Chondrocyte (in vitro differentiated cells): Measurements from ENCODE around the gene KIF3C. TPM values are rescaled to one million over a fixed set of nuclear protein-coding genes. Genes with fewer than 3 reads are reported as not detected.

Experiments
- DNase-seq: peaks from one replicate; pipeline ENCODE4 v3.0.0; 2021; ENCODE audit warnings: mixed read lengths, low spot score
- H3K27ac Mint-ChIP-seq: one replicate; pipeline ENCODE4 v1.8.0; 2021; ENCODE audit warnings: mild to moderate bottlenecking, moderate library complexity, mixed read lengths; ENCODE audit not compliant: unreplicated experiment
- H3K27me3 Mint-ChIP-seq: 2 replicates; pipeline ENCODE4 v1.8.0; 2021; ENCODE audit warnings: low read depth, mixed read lengths
- H3K36me3 Mint-ChIP-seq: 2 replicates; pipeline ENCODE4 v1.8.0; 2021; ENCODE audit warnings: low read depth, mixed read lengths
- H3K4me1 Mint-ChIP-seq: 2 replicates; pipeline ENCODE4 v1.8.0; 2021; ENCODE audit warnings: low read depth, mild to moderate bottlenecking, mixed read lengths
- H3K4me3 Mint-ChIP-seq: one replicate; pipeline ENCODE4 v1.8.0; 2021; ENCODE audit warnings: mild to moderate bottlenecking, moderate library complexity, mixed read lengths; ENCODE audit not compliant: unreplicated experiment
- H3K9me3 Mint-ChIP-seq: 2 replicates; pipeline ENCODE4 v1.8.0; 2021; ENCODE audit warnings: low read depth, mixed read lengths
- CTCF ChIP-seq: fragments of 200-600 bp; sonication (generic); IDR thresholded peaks from 2 replicates; pipeline ENCODE4 v1.5.0; 2021; ENCODE audit warnings: antibody characterized with exemption, mild to moderate bottlenecking, moderate library complexity
- total RNA-seq: library from RNA; stranded (reverse); gene quantifications from 3 replicates; pipeline ENCODE4 v1.2.1, GENCODE V29; 2021

Gene KIF3C
- total RNA-seq, 1 donor from 2014 or later, result 37.3 TPM

GRCh38 chr2:25989154-25989553, 6.9 kb upstream of the KIF3C start:
- H3K36me3 Mint-ChIP-seq, result no peaks in the 10 kb centered on the region
- no peaks in the 10 kb centered on the region for H3K9me3 Mint-ChIP-seq
- no peak for TF ChIP-seq CTCF
- DNase-seq, result peak; percentile 41
- no peaks in the 10 kb centered on the region for H3K27me3 Mint-ChIP-seq
- no peak overlapping the region for H3K4me3 Mint-ChIP-seq
- H3K4me1 Mint-ChIP-seq, result peaks cover 9% of the 10 kb centered on the region
- no peak overlapping the region for H3K27ac Mint-ChIP-seq

GRCh38 chr2:25988134-25988533, 5.8 kb upstream of the KIF3C start:
- Mint-ChIP-seq H3K4me3 (no peak overlapping the region), H3K27ac (no peak overlapping the region), H3K9me3 (no peaks in the 10 kb centered on the region), H3K27me3 (no peaks in the 10 kb centered on the region), H3K36me3 (no peaks in the 10 kb centered on the region), H3K4me1 (peaks cover 9% of the 10 kb centered on the region)
- peak; percentile 37 for DNase-seq
- TF ChIP-seq CTCF, result no peak

- H3K36me3 Mint-ChIP-seq, result no peaks in the 10 kb centered on the region
- no peaks in the 10 kb centered on the region for H3K9me3 Mint-ChIP-seq
- no peak overlapping the region for H3K27ac Mint-ChIP-seq
- no peak for TF ChIP-seq CTCF
- DNase-seq, result no peak
- no peaks in the 10 kb centered on the region for H3K27me3 Mint-ChIP-seq
- no peak overlapping the region for H3K4me3 Mint-ChIP-seq
- H3K4me1 Mint-ChIP-seq, result peaks cover 33% of the 10 kb centered on the region
These were observed 1.4 kb upstream of the KIF3C start for GRCh38 chr2:25983735-25984134.

- Mint-ChIP-seq H3K4me3 (peak overlapping the region; percentile 65), H3K4me1 (peaks cover 41% of the 10 kb centered on the region), H3K36me3 (no peaks in the 10 kb centered on the region), H3K27ac (peak overlapping the region; percentile 69), H3K9me3 (no peaks in the 10 kb centered on the region), H3K27me3 (no peaks in the 10 kb centered on the region)
- no peak for TF ChIP-seq CTCF
- DNase-seq, result no peak
These were observed 627 bp upstream of the KIF3C start for GRCh38 chr2:25982968-25983280.

- H3K4me1 Mint-ChIP-seq, result peaks cover 53% of the 10 kb centered on the region
- no peaks in the 10 kb centered on the region for H3K27me3 Mint-ChIP-seq
- DNase-seq, result no peak
- no peaks in the 10 kb centered on the region for H3K9me3 Mint-ChIP-seq
- peak overlapping the region; percentile 83 for H3K4me3 Mint-ChIP-seq
- TF ChIP-seq CTCF, result peak; percentile 32
- no peak overlapping the region for H3K27ac Mint-ChIP-seq
- no peaks in the 10 kb centered on the region for H3K36me3 Mint-ChIP-seq
These were observed 563 bp downstream of the KIF3C start for GRCh38 chr2:25981596-25982272.
